SK-N-SH (cell line): ENCODE measurements around the gene ABO.
"Not testable (repeated sequence)": the region's sequence is repeated elsewhere in the genome, so short reads cannot be mapped to it uniquely, and the experiment has no call there.

Source experiments
- POLR2AphosphoS5 ChIP-seq: IDR thresholded peaks from 2 replicates; pipeline ENCODE4 v1.6.1; 2012; ENCODE audit warnings: low read depth, low read length
- RCOR1 ChIP-seq: fragments of 150-350 bp; IDR thresholded peaks from 2 replicates; pipeline ENCODE4 v1.6.1; 2017; ENCODE audit warnings: antibody characterized with exemption, low read length
- TCF12 ChIP-seq: IDR thresholded peaks from 2 replicates; pipeline ENCODE4 v1.4.0; 2012
- TEAD4 ChIP-seq: IDR thresholded peaks from 2 replicates; pipeline ENCODE4 v1.4.0; 2012; ENCODE audit warnings: mild to moderate bottlenecking, borderline replicate concordance; ENCODE audit not compliant: insufficient read depth
- TF ChIP-seq, protein P1 (sequence below): fragments of 200-600 bp; sonication (generic); IDR thresholded peaks from 2 replicates; pipeline ENCODE4 v1.6.1; 2017; ENCODE audit warnings: antibody characterized with exemption, mild to moderate bottlenecking, moderate library complexity
- TF ChIP-seq, protein P2 (sequence below): IDR thresholded peaks from 2 replicates; pipeline ENCODE4 v1.4.0; 2012; ENCODE audit warnings: low read depth, borderline replicate concordance
- TF ChIP-seq, protein P3 (sequence below): IDR thresholded peaks from 2 replicates; pipeline ENCODE4 v1.4.0; 2012; ENCODE audit warnings: low read depth

DNA sequence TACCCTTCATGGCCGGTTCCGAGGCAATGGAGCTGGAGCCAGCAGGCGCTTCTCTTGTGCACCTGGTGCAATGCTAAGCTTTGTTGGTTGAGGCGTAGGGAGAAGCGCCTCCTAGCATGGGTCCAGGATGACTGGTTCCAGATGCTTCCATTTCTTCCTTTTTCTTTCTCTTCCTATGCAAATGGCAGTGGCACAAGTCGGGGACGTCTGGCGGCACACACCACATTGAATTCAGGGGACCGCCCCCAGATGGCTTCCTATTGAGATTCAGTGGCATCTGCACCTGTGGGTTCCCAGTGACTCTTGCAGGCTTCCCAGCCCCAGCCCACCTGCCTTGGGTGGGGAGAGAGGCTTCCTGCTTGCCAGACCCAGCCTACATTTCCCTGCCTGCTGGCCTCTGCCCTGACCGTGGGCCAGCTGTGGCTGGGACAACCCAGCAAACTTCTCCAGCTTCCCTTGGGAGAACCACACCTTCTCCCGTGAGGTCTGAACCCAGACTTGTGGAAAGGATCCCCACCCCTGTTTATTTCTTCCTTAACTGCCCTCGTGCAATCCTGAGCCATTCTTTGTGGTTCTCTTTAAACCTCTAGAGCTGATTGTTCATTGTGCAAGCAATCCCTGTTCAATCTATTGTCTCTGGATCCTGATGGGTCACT, 57.5 kb downstream of the ABO start:
- TF ChIP-seq TCF12, POLR2AphosphoS5, RCOR1, TEAD4: not testable (repeated sequence)
- TF ChIP-seq, protein P1, sequence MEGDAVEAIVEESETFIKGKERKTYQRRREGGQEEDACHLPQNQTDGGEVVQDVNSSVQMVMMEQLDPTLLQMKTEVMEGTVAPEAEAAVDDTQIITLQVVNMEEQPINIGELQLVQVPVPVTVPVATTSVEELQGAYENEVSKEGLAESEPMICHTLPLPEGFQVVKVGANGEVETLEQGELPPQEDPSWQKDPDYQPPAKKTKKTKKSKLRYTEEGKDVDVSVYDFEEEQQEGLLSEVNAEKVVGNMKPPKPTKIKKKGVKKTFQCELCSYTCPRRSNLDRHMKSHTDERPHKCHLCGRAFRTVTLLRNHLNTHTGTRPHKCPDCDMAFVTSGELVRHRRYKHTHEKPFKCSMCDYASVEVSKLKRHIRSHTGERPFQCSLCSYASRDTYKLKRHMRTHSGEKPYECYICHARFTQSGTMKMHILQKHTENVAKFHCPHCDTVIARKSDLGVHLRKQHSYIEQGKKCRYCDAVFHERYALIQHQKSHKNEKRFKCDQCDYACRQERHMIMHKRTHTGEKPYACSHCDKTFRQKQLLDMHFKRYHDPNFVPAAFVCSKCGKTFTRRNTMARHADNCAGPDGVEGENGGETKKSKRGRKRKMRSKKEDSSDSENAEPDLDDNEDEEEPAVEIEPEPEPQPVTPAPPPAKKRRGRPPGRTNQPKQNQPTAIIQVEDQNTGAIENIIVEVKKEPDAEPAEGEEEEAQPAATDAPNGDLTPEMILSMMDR: not testable (repeated sequence)
- TF ChIP-seq, protein P2, sequence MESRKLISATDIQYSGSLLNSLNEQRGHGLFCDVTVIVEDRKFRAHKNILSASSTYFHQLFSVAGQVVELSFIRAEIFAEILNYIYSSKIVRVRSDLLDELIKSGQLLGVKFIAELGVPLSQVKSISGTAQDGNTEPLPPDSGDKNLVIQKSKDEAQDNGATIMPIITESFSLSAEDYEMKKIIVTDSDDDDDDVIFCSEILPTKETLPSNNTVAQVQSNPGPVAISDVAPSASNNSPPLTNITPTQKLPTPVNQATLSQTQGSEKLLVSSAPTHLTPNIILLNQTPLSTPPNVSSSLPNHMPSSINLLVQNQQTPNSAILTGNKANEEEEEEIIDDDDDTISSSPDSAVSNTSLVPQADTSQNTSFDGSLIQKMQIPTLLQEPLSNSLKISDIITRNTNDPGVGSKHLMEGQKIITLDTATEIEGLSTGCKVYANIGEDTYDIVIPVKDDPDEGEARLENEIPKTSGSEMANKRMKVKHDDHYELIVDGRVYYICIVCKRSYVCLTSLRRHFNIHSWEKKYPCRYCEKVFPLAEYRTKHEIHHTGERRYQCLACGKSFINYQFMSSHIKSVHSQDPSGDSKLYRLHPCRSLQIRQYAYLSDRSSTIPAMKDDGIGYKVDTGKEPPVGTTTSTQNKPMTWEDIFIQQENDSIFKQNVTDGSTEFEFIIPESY: not testable (repeated sequence)
- TF ChIP-seq, protein P3, sequence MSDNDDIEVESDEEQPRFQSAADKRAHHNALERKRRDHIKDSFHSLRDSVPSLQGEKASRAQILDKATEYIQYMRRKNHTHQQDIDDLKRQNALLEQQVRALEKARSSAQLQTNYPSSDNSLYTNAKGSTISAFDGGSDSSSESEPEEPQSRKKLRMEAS: not testable (repeated sequence)
